H1 (cell line): ENCODE results near the gene ERP44. TPM values are rescaled to one million over a fixed set of nuclear protein-coding genes. Genes with fewer than 3 reads are reported as not detected.

Experiments
- CTCF ChIA-PET: fragments of 300-600 bp; sonication (Branson Sonifier 250); formaldehyde crosslinking; loops from one replicate; lab custom pipeline; 2021; ENCODE audit not compliant: partially characterized antibody; lab: Charles Lee
- POLR2A ChIA-PET: fragments of 300-600 bp; sonication (Branson Sonifier 250); formaldehyde crosslinking; loops from one replicate; lab custom pipeline; 2021; ENCODE audit warnings: inconsistent platforms; ENCODE audit not compliant: partially characterized antibody; lab: Charles Lee
- DNase-seq, 2 experiments: peaks; one replicate each; pipeline versions ENCODE4 v3.0.0 to v3.0.0-alpha.2; 2010 to 2022; ENCODE audit warnings: low spot score in 2 of 2, low read depth in 1 of 2, mixed read lengths in 1 of 2
- FAIRE-seq: peaks from 2 replicates; lab custom pipeline; 2011; peaks lifted over from hg19 to GRCh38; lab: Jason Lieb, UNC
- H2AFZ ChIP-seq: 2 replicates; pipeline ENCODE4 v1.8.1; 2012; ENCODE audit warnings: low read length, inconsistent platforms
- H2AK5ac ChIP-seq: 2 replicates; pipeline ENCODE4 v1.6.1; 2013; ENCODE audit warnings: low read depth, low read length
- H2BK120ac ChIP-seq: replicated peaks from 2 replicates; pipeline ENCODE3; 2013; ENCODE audit warnings: low read depth, low read length, inconsistent platforms
- H2BK12ac ChIP-seq: 2 replicates; pipeline ENCODE4 v1.6.1; 2013; ENCODE audit warnings: low read depth, low read length
- H2BK15ac ChIP-seq: 2 replicates; pipeline ENCODE4 v1.6.1; 2013; ENCODE audit warnings: low read length
- H2BK20ac ChIP-seq: 2 replicates; pipeline ENCODE4 v1.6.1; 2013; ENCODE audit warnings: low read length
- H2BK5ac ChIP-seq: 2 replicates; pipeline ENCODE4 v1.6.1; 2013; ENCODE audit warnings: low read depth, low read length
- H3K14ac ChIP-seq: 2 replicates; pipeline ENCODE4 v1.6.1; 2013; ENCODE audit warnings: inconsistent platforms; ENCODE audit not compliant: insufficient read length
- H3K18ac ChIP-seq: 2 replicates; pipeline ENCODE4 v1.6.1; 2013; ENCODE audit warnings: low read length; ENCODE audit errors: extremely low read depth
- H3K23ac ChIP-seq: 2 replicates; pipeline ENCODE4 v1.6.1; 2013; ENCODE audit warnings: inconsistent platforms; ENCODE audit not compliant: insufficient read length
- H3K23me2 ChIP-seq: 2 replicates; pipeline ENCODE4 v1.6.1; 2013; ENCODE audit warnings: low read depth, low read length
- H3K27ac ChIP-seq: 2 replicates; pipeline ENCODE4 v1.6.1; 2011; ENCODE audit warnings: low read depth, low read length, inconsistent platforms
- H3K27me3 ChIP-seq, 4 experiments: replicated peaks in 1 of 4; 1 replicate in 1 of 4; 2 replicates in 3 of 4; pipeline versions ENCODE4 v1.6.1 to v1.8.1; 2011 to 2013; ENCODE audit warnings: low read length in 3 of 4, mild to moderate bottlenecking in 3 of 4, inconsistent platforms in 2 of 4, mixed read lengths in 2 of 4, moderate library complexity in 1 of 4; ENCODE audit not compliant: control insufficient read depth in 3 of 4, insufficient read depth in 3 of 4; ENCODE audit errors: extremely low read depth in 1 of 4
- H3K36me3 ChIP-seq, 4 experiments: 2 replicates each; pipeline versions ENCODE4 v1.6.1 to v1.8.1; 2011 to 2013; ENCODE audit warnings: mild to moderate bottlenecking in 4 of 4, low read length in 3 of 4, moderate library complexity in 2 of 4, control low read depth in 1 of 4, inconsistent platforms in 1 of 4; ENCODE audit not compliant: insufficient read depth in 4 of 4, control insufficient read depth in 2 of 4
- H3K4ac ChIP-seq: replicated peaks from 2 replicates; pipeline ENCODE3; 2013; ENCODE audit warnings: low read length, low read depth, mixed read lengths, inconsistent platforms; ENCODE audit not compliant: insufficient read length
- H3K4me1 ChIP-seq, 4 experiments: replicated peaks in 1 of 4; 1 replicate in 1 of 4; 2 replicates in 3 of 4; pipeline versions ENCODE4 v1.6.1 to v1.8.1; 2011 to 2013; ENCODE audit warnings: low read length in 3 of 4, inconsistent platforms in 2 of 4, mixed read lengths in 1 of 4; ENCODE audit not compliant: insufficient read depth in 4 of 4, control insufficient read depth in 3 of 4
- H3K4me2 ChIP-seq, 2 experiments: 2 replicates each; pipeline versions ENCODE4 v1.6.1 to v1.8.1; 2011 to 2013; ENCODE audit warnings: low read depth in 2 of 2, low read length in 2 of 2, control low read depth in 1 of 2, inconsistent platforms in 1 of 2, mild to moderate bottlenecking in 1 of 2; ENCODE audit not compliant: insufficient read depth in 1 of 2
- H3K4me3 ChIP-seq, 4 experiments: fragments of 200-600, 300-600 bp in 1 of 4; sonication (generic), shearing (Covaris generic), sonication (Bioruptor Twin) in 1 of 4; 2 replicates each; pipeline versions ENCODE4 v1.5.1 to v1.8.1; 2011 to 2016; ENCODE audit warnings: low read length in 4 of 4, low read depth in 3 of 4, control low read depth in 2 of 4, inconsistent platforms in 2 of 4, mild to moderate bottlenecking in 2 of 4, mixed read lengths in 1 of 4, moderate library complexity in 1 of 4; ENCODE audit not compliant: insufficient read depth in 2 of 4; ENCODE audit errors: extremely low read depth in 1 of 4
- H3K56ac ChIP-seq: replicated peaks from 2 replicates; pipeline ENCODE3; 2013; ENCODE audit warnings: low read depth, mild to moderate bottlenecking, mixed read lengths, low read length, inconsistent platforms; ENCODE audit not compliant: insufficient read length
- H3K79me1 ChIP-seq: 2 replicates; pipeline ENCODE4 v1.6.1; 2013; ENCODE audit warnings: low read depth, low read length, control low read depth
- H3K79me2 ChIP-seq, 2 experiments: 2 replicates each; pipeline versions ENCODE4 v1.6.1 to v1.8.1; 2012 to 2013; ENCODE audit warnings: low read length in 2 of 2, mild to moderate bottlenecking in 2 of 2, inconsistent platforms in 1 of 2; ENCODE audit not compliant: insufficient read depth in 2 of 2, control insufficient read depth in 1 of 2
- H3K9ac ChIP-seq, 4 experiments: replicated peaks in 1 of 4; 1 replicate in 1 of 4; 2 replicates in 3 of 4; pipeline versions ENCODE4 v1.6.1 to v1.8.1; 2011 to 2013; ENCODE audit warnings: low read depth in 3 of 4, low read length in 3 of 4, control low read depth in 2 of 4, mild to moderate bottlenecking in 2 of 4, moderate library complexity in 2 of 4, inconsistent platforms in 1 of 4; ENCODE audit errors: extremely low read depth in 1 of 4
- H3K9me3 ChIP-seq, 2 experiments: 2 replicates each; pipeline versions ENCODE4 v1.6.1 to v1.8.1; 2012 to 2013; ENCODE audit warnings: mild to moderate bottlenecking in 2 of 2, moderate library complexity in 2 of 2, control low read depth in 1 of 2, inconsistent platforms in 1 of 2, low read depth in 1 of 2, low read length in 1 of 2, mixed read lengths in 1 of 2; ENCODE audit not compliant: insufficient read depth in 2 of 2
- H4K20me1 ChIP-seq, 2 experiments: replicated peaks in 1 of 2; 2 replicates each; pipeline versions ENCODE3 to v1.8.1; 2011 to 2013; ENCODE audit warnings: inconsistent platforms in 2 of 2, low read length in 2 of 2, mild to moderate bottlenecking in 1 of 2; ENCODE audit not compliant: insufficient read depth in 2 of 2, control insufficient read depth in 1 of 2
- H4K5ac ChIP-seq: 2 replicates; pipeline ENCODE4 v1.6.1; 2013; ENCODE audit warnings: low read length, low read depth, mixed read lengths, inconsistent platforms; ENCODE audit not compliant: insufficient read length
- H4K8ac ChIP-seq: 2 replicates; pipeline ENCODE4 v1.8.0; 2013; ENCODE audit warnings: mild to moderate bottlenecking, moderate library complexity, low read length, inconsistent platforms; ENCODE audit not compliant: insufficient read depth; ENCODE audit errors: extremely low read depth
- H4K91ac ChIP-seq: replicated peaks from 2 replicates; pipeline ENCODE3; 2013; ENCODE audit warnings: low read length, mixed read lengths, inconsistent platforms; ENCODE audit not compliant: insufficient read length
- CEBPB ChIP-seq: IDR thresholded peaks from 2 replicates; pipeline ENCODE4 v1.6.1; 2012; ENCODE audit warnings: low read depth, low read length
- CHD1 ChIP-seq: IDR thresholded peaks from 2 replicates; pipeline ENCODE4 v1.6.1; 2012; ENCODE audit warnings: low read depth, low read length, improper control_type of control experiment
- CTBP2 ChIP-seq: IDR thresholded peaks from 2 replicates; pipeline ENCODE4 v1.7.0; 2011; ENCODE audit warnings: borderline replicate concordance, mild to moderate bottlenecking, moderate library complexity, mixed read lengths, low read length; ENCODE audit not compliant: insufficient read depth, insufficient read length
- JUND ChIP-seq: IDR thresholded peaks from 2 replicates; pipeline ENCODE4 v1.6.1; 2011; ENCODE audit warnings: mild to moderate bottlenecking, improper control_type of control experiment, low read length
- NANOG ChIP-seq: IDR thresholded peaks from 2 replicates; pipeline ENCODE4 v1.6.1; 2011; ENCODE audit warnings: low read length, low read depth, mild to moderate bottlenecking, inconsistent platforms; ENCODE audit not compliant: insufficient read depth, poor library complexity, severe bottlenecking
- POLR2A ChIP-seq, 2 experiments: IDR thresholded peaks; 1 replicate in 1 of 2; 2 replicates in 1 of 2; pipeline ENCODE4 v1.6.1; 2011; ENCODE audit warnings: low read depth in 2 of 2, low read length in 2 of 2, mild to moderate bottlenecking in 2 of 2; ENCODE audit errors: control extremely low read depth in 1 of 2
- RBBP5 ChIP-seq: IDR thresholded peaks from 2 replicates; pipeline ENCODE4 v1.7.1; 2012; ENCODE audit warnings: low read depth, mild to moderate bottlenecking, inconsistent platforms, low read length, moderate library complexity, borderline replicate concordance
- RFX5 ChIP-seq: IDR thresholded peaks from 2 replicates; pipeline ENCODE4 v1.6.1; 2011; ENCODE audit warnings: low read depth, low read length, improper control_type of control experiment, borderline replicate concordance
- RNF2 ChIP-seq: fragments of 200-900, 300-1000 bp; sonication (generic); IDR thresholded peaks from 2 replicates; pipeline ENCODE4 v1.7.1; 2016; ENCODE audit warnings: borderline replicate concordance, low read depth, mild to moderate bottlenecking, antibody characterized with exemption, low read length; ENCODE audit not compliant: poor library complexity, severe bottlenecking; ENCODE audit errors: missing control alignments
- RXRA ChIP-seq: IDR thresholded peaks from 2 replicates; pipeline ENCODE4 v1.6.1; 2011; ENCODE audit warnings: low read depth, mild to moderate bottlenecking, low read length, moderate library complexity; ENCODE audit not compliant: insufficient read depth
- SIX5 ChIP-seq: IDR thresholded peaks from 2 replicates; pipeline ENCODE4 v1.6.1; 2011; ENCODE audit warnings: mild to moderate bottlenecking, low read depth, low read length
- SRF ChIP-seq: IDR thresholded peaks from 2 replicates; pipeline ENCODE4 v1.6.1; 2011; ENCODE audit warnings: mild to moderate bottlenecking, low read depth, low read length, moderate library complexity
- WGBS, 2 experiments: shearing (Covaris generic) in 1 of 2; methylation state at CpG; one replicate each; pipeline versions ENCODE4 v1.1.6 to v1.1.7; 2013 to 2015; ENCODE audit warnings: low lambda C conversion rate in 2 of 2, mixed read lengths in 2 of 2, inconsistent platforms in 1 of 2, low coverage in 1 of 2, missing lambda C conversion rate in 1 of 2; ENCODE audit not compliant: insufficient replicate concordance in 2 of 2, insufficient coverage in 1 of 2, insufficient read length in 1 of 2; ENCODE audit errors: extremely low coverage in 1 of 2, missing lambda C conversion rate in 1 of 2; 5-methylcytosine and 5-hydroxymethylcytosine counted together
- polyA plus RNA-seq, 7 experiments: library from polyadenylated mRNA; depleted of rRNA in 3 of 7; stranded (reverse) in 5 of 7; unstranded in 2 of 7; fragments of >200 nt in 5 of 7; fragments of 200-250 nt in 2 of 7; gene quantifications; 1 replicate in 5 of 7; 2 replicates in 1 of 7; 4 replicates in 1 of 7; pipeline versions ENCODE4 v1.2.1 to v1.2.3, GENCODE V29; 2011 to 2013; ENCODE audit warnings: missing spikeins in 2 of 7, mixed read lengths in 2 of 7
- total RNA-seq: library from RNA; stranded (reverse); fragmentation: NEBNext Ultra II Directional; extraction: Animal tissue kit (Norgen Biotek cat#: 25700); gene quantifications from 2 replicates; pipeline ENCODE4 v1.2.1, GENCODE V29; 2021
- TF ChIP-seq, protein P1 (sequence below): IDR thresholded peaks from 2 replicates; pipeline ENCODE4 v1.6.1; 2012; ENCODE audit warnings: inconsistent platforms
- TF ChIP-seq, protein P2 (sequence below): IDR thresholded peaks from 2 replicates; pipeline ENCODE4 v1.6.1; 2012; ENCODE audit warnings: inconsistent platforms

The ERP44 gene
- total and polyA plus RNA-seq, 2 of the 8 experiments (the other 6 are each of a cell fraction or from before 2014, with no cell fraction given): 5.7 to 15.6 TPM

- ChIA-PET POLR2A (interaction anchor here (0.8 kb wide), 1 partner anchor 68 kb away, joined by 3 read pairs; no protein-coding TSS in a partner anchor), CTCF (no interaction called here)
- Histone ChIP-seq H4K5ac (no peak overlapping the region), H3K56ac (no peak overlapping the region), H3K23ac (no peak overlapping the region), H4K20me1 (no peaks in the 10 kb centered on the region), H3K4me3 (no peak overlapping the region), H3K4me1 (peaks cover 0 to 3% (median under 1%) of the 10 kb centered on the region in 4 experiments; a peak in 2 of 7 replicates), H3K79me1 (no peaks in the 10 kb centered on the region), H2BK20ac (no peak overlapping the region), H3K9ac (no peak overlapping the region), H3K27me3 (no peaks in the 10 kb centered on the region), H2AFZ (no peak overlapping the region), H3K27ac (no peak overlapping the region), H3K18ac (no peak overlapping the region), H3K4me2 (no peak overlapping the region), H2BK12ac (no peak overlapping the region), H4K8ac (no peak overlapping the region; the same call in 1 of the 2 replicates), H2BK15ac (no peak overlapping the region), H3K4ac (no peak overlapping the region), H3K23me2 (no peaks in the 10 kb centered on the region), H2BK120ac (no peak overlapping the region), H4K91ac (no peak overlapping the region), H2AK5ac (no peak overlapping the region), H2BK5ac (no peak overlapping the region), H3K36me3 (no peaks in the 10 kb centered on the region), H3K14ac (no peak overlapping the region), H3K79me2 (no peaks in the 10 kb centered on the region), H3K9me3 (no peaks in the 10 kb centered on the region)
- 97 to 100% methylated on average over 2 to 7 of the region's 25 CpGs for WGBS, 2 experiments
- no peak for DNase-seq
- FAIRE-seq: no peak
- TF ChIP-seq SRF (no peak), POLR2A (IDR thresholded peaks at IDR 0.05; ENCODE audit: control extremely low read depth in 1 of 2, low read depth in 2 of 2, low read length in 2 of 2) (no peak), CHD1 (no peak), RXRA (no peak), RNF2 (no peak), RFX5 (no peak), JUND (no peak), CEBPB (no peak), CTBP2 (no peak), SIX5 (no peak), NANOG (no peak), RBBP5 (no peak)
- TF ChIP-seq, protein P1, sequence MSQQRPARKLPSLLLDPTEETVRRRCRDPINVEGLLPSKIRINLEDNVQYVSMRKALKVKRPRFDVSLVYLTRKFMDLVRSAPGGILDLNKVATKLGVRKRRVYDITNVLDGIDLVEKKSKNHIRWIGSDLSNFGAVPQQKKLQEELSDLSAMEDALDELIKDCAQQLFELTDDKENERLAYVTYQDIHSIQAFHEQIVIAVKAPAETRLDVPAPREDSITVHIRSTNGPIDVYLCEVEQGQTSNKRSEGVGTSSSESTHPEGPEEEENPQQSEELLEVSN: no peak
- TF ChIP-seq, protein P2, sequence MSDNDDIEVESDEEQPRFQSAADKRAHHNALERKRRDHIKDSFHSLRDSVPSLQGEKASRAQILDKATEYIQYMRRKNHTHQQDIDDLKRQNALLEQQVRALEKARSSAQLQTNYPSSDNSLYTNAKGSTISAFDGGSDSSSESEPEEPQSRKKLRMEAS: no peak
These were observed 18.5 kb upstream of the ERP44 start for GRCh38 chr9:100117316-100117715.
